Large intestine (tissue), 12 donors: ENCODE data around the gene API5. TPM values are rescaled to one million over a fixed set of nuclear protein-coding genes. Genes with fewer than 3 reads are reported as not detected.

Source experiments
- DNase-seq, 2 donors: peaks; one replicate each; pipeline versions ENCODE4 v3.0.0 to v3.0.0-alpha.2; 2013
- H3K27ac ChIP-seq: one replicate; pipeline ENCODE4 v1.5.1; 2013; ENCODE audit warnings: low read length
- H3K27me3 ChIP-seq: 2 replicates; pipeline ENCODE4 v1.6.1; 2013; ENCODE audit warnings: low read length; ENCODE audit not compliant: control insufficient read depth, insufficient read depth
- H3K36me3 ChIP-seq: 2 replicates; pipeline ENCODE4 v1.6.1; 2013; ENCODE audit warnings: low read length; ENCODE audit not compliant: control insufficient read depth, insufficient read depth
- H3K4me1 ChIP-seq: one replicate; pipeline ENCODE4 v1.6.1; 2013; ENCODE audit warnings: low read length; ENCODE audit not compliant: control insufficient read depth, insufficient read depth
- H3K4me3 ChIP-seq: one replicate; pipeline ENCODE4 v1.5.1; 2013; ENCODE audit warnings: low read length
- H3K9me3 ChIP-seq: one replicate; pipeline ENCODE4 v1.6.1; 2013; ENCODE audit warnings: mild to moderate bottlenecking, low read depth, low read length, moderate library complexity; ENCODE audit not compliant: control insufficient read depth
- WGBS: methylation state at CpG from one replicate; pipeline ENCODE4 v1.1.5; 2013; ENCODE audit warnings: low lambda C conversion rate; ENCODE audit not compliant: insufficient coverage; 5-methylcytosine and 5-hydroxymethylcytosine counted together
- long read RNA-seq, 11 donors: transcript quantifications; one replicate each; lab custom pipeline, GENCODE V29; 2026
- polyA plus RNA-seq: library from polyadenylated mRNA; unstranded; fragments of 120-200 nt; gene quantifications from one replicate; pipeline ENCODE4 v1.2.1, GENCODE V29; 2013

The API5 gene
- polyA plus RNA-seq = 92.5 TPM
- long read RNA-seq, donor 1, transcript API5-201 (14 exons, 3,714 nt) = major isoform, 8 of 22 reads
- long read RNA-seq, donor 1, transcript API5-208 (14 exons, 1,868 nt) = minor isoform, 6 of 22 reads
- long read RNA-seq, donor 1, partial matches to known transcripts = 6 of 22 reads
- long read RNA-seq, donor 1, other reads (novel, unspliced or antisense) = 0 of 22 reads
- long read RNA-seq, donor 2, transcript API5-210 (13 exons, 1,760 nt) = minor isoform, 5 of 42 reads
- long read RNA-seq, donor 2, transcript API5-208 (14 exons, 1,868 nt) = major isoform, 9 of 42 reads
- long read RNA-seq, donor 2, transcript API5-201 (14 exons, 3,714 nt) = minor isoform, 8 of 42 reads
- long read RNA-seq, donor 2, partial matches to known transcripts = 17 of 42 reads
- long read RNA-seq, donor 2, other reads (novel, unspliced or antisense) = 0 of 42 reads
- long read RNA-seq, donor 3 = 0 reads
- long read RNA-seq, donor 4, partial matches to known transcripts = 0 of 2 reads
- long read RNA-seq, donor 4, other reads (novel, unspliced or antisense) = 0 of 2 reads
- long read RNA-seq, donor 5, transcript API5-201 (14 exons, 3,714 nt) = major isoform, 9 of 14 reads
- long read RNA-seq, donor 5, transcript API5-208 (14 exons, 1,868 nt) = minor isoform, 5 of 14 reads
- long read RNA-seq, donor 5, partial matches to known transcripts = 0 of 14 reads
- long read RNA-seq, donor 5, other reads (novel, unspliced or antisense) = 0 of 14 reads
- long read RNA-seq, donor 6, transcript API5-208 (14 exons, 1,868 nt) = major isoform, 13 of 24 reads
- long read RNA-seq, donor 6, transcript API5-201 (14 exons, 3,714 nt) = minor isoform, 8 of 24 reads
- long read RNA-seq, donor 6, partial matches to known transcripts = 0 of 24 reads
- long read RNA-seq, donor 6, other reads (novel, unspliced or antisense) = 0 of 24 reads
- long read RNA-seq, donor 7, partial matches to known transcripts = 5 of 13 reads
- long read RNA-seq, donor 7, other reads (novel, unspliced or antisense) = 0 of 13 reads
- long read RNA-seq, donor 8, transcript API5-208 (14 exons, 1,868 nt) = major isoform, 14 of 60 reads
- long read RNA-seq, donor 8, transcript API5-201 (14 exons, 3,714 nt) = minor isoform, 11 of 60 reads
- long read RNA-seq, donor 8, partial matches to known transcripts = 30 of 60 reads
- long read RNA-seq, donor 8, other reads (novel, unspliced or antisense) = 0 of 60 reads
- long read RNA-seq, donor 9, transcript API5-201 (14 exons, 3,714 nt) = major isoform, 8 of 12 reads
- long read RNA-seq, donor 9, partial matches to known transcripts = 0 of 12 reads
- long read RNA-seq, donor 9, other reads (novel, unspliced or antisense) = 0 of 12 reads
- long read RNA-seq, donor 10, transcript API5-201 (14 exons, 3,714 nt) = major isoform, 20 of 30 reads
- long read RNA-seq, donor 10, transcript API5-208 (14 exons, 1,868 nt) = minor isoform, 7 of 30 reads
- long read RNA-seq, donor 10, partial matches to known transcripts = 0 of 30 reads
- long read RNA-seq, donor 10, other reads (novel, unspliced or antisense) = 0 of 30 reads
- long read RNA-seq, donor 11, transcript API5-208 (14 exons, 1,868 nt) = major isoform, 8 of 36 reads
- long read RNA-seq, donor 11, transcript API5-201 (14 exons, 3,714 nt) = major isoform, 8 of 36 reads
- long read RNA-seq, donor 11, partial matches to known transcripts = 19 of 36 reads
- long read RNA-seq, donor 11, other reads (novel, unspliced or antisense) = 0 of 36 reads

DNA sequence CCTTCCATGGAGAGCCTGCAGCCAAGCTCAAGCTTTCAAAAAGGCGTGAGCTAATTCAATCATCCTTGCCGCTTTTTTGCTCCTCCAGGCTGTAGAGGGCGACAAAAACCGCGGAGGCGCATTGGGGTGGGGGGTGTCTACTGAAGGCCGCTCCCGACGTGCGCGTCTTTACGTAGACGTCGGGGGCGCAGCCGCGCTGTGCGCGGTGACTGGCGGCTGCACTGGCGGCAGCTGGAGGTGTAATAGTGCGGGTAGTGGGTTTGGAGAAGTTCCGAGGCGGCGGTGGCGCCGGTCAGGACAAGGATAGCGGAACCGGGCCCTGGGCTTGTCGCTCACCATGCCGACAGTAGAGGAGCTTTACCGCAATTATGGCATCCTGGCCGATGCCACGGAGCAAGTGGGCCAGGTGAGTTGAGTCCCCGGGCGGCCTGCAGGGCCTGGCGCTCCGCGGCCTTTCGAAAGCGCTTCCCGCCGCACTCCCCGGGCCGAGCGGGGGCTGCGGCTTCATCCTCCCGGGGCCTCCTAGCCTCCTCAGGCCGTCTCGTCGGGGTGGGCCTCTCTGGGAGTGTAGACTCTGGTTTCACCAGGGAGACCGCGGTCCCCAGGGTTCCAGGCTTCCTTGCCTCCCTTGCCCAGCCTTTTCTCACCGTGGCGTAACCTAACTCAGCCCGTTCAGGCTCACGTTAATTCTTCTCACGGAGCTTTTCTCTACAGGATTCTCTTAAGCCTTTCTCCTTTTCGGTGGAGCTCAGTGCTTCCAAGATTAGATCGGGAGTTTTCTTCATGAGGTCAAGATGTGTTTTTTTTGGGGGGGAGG is at the start of gene API5:
API5 (plus strand) TSS at position 206 of the 817 bp plus-strand sequence; CDS start at position 338, 132 bp downstream.
- Histone ChIP-seq H3K4me1 (peaks cover 3% of the 10 kb centered on the region), H3K27me3 (no peaks in the 10 kb centered on the region), H3K27ac (peak within 1 kb of the TSS; percentile 97), H3K9me3 (no peaks in the 10 kb centered on the region), H3K4me3 (peak within 1 kb of the TSS; percentile 96), H3K36me3 (no peaks in the 10 kb centered on the region)
- peak; percentile 95 to 97 for DNase-seq
- no CpG with 5 or more reads among the region's 60 CpGs for WGBS

DNA sequence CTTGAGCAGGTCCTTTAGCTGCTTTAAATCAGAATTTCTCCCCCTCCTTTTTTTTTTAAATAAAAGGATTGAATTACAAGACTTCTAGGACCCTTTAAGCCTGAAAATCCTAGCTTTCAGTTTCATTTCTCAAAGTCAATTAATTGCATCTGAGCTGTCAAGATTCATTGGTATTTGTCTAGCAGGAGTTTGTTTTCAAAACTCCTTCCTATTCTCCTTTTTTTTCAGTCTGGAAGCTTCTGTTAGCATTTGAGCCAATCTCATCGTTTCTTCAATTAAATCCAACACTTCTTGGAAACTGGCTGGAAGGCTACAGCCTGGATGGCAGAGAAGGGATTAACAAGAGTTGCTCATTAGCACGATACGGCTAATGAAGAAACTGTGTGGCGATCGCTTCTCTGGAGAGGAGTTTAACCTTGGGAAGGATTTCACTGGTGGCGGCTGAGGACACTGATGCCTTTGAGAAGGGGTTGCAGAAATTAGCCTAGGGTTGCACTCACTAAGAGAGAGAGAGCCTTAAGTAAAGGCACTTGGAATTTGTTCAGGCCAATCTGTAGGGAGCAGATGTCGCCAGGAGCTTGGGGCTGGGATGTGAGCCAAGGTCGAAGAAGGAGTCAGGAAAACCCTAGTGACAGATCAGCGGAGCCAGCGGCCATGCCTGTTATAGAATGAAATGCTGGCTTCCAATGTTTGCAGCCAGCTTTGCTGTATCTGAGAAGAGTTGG is 43.8 kb upstream of the API5 start:
- H3K4me1 ChIP-seq = no peaks in the 10 kb centered on the region
- H3K4me3 ChIP-seq = no peak overlapping the region
- no peaks in the 10 kb centered on the region for H3K27me3 ChIP-seq
- DNase-seq = no peak
- no peaks in the 10 kb centered on the region for H3K9me3 ChIP-seq
- H3K36me3 ChIP-seq = no peaks in the 10 kb centered on the region
- H3K27ac ChIP-seq = peak overlapping the region; percentile 17
- no CpG with 5 or more reads among the region's 10 CpGs for WGBS

DNA sequence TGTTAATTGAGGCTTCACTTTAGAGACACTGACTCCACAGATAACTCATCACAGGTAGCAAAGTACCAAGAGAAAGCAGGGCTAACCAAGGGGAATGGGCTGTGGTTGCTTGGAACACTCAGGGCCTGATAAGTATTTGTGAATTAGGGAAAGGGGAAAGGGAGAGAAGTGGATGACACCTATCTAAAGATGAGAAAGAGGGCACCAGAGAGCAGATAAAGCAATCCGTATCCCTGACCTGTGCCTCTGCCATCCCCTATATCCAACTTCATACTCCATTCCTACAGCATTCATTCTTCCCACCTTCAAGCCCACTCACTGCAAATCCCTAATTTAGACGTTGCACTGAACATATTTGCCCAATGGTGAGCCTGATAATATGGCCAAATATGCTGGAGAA is 43.0 kb upstream of the API5 start:
- DNase-seq = no peak
- Histone ChIP-seq H3K4me1 (no peaks in the 10 kb centered on the region), H3K9me3 (no peaks in the 10 kb centered on the region), H3K27ac (peak overlapping the region; percentile 17), H3K36me3 (no peaks in the 10 kb centered on the region), H3K4me3 (no peak overlapping the region), H3K27me3 (no peaks in the 10 kb centered on the region)
- WGBS = 20% methylated on average over 1 of the region's 2 CpGs

DNA sequence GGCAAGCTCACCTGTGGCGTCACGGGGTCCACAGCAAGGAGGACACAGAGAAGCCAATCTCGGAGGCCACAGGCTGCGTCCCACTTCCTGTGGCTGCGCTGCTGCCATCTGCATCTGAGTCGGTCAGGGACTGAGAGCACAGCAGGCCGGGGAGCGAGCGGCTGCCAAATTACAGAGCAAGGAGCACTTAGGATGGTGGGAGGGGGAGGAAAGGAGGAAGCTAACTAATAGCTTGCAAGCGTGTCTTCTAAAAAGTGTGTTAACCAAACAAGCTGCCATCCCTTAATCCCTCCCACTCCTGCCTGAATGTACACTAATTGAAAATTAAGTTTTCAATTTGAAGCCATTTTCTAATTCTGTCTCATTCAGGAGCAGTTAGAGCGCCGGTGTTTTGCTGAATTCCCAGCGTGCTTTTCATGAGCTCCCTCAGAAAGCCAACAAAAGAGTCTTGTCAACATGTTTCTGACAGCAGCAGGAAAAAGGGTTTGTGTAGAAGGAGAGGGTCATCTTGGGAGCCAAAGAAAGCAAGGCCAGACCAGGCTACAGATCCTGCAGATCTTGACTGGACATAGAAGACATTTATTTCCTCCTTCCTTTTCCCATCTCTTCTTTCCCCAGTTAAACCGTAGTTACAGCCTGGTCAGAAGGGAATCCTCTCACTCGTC is 42.4 kb upstream of the API5 start:
- H3K4me1 ChIP-seq = no peaks in the 10 kb centered on the region
- no peak overlapping the region for H3K27ac ChIP-seq
- no peaks in the 10 kb centered on the region for H3K36me3 ChIP-seq
- H3K27me3 ChIP-seq = no peaks in the 10 kb centered on the region
- no peak overlapping the region for H3K4me3 ChIP-seq
- 63% methylated on average over 3 of the region's 15 CpGs for WGBS
- no peaks in the 10 kb centered on the region for H3K9me3 ChIP-seq
- peak; percentile 27 for DNase-seq

DNA sequence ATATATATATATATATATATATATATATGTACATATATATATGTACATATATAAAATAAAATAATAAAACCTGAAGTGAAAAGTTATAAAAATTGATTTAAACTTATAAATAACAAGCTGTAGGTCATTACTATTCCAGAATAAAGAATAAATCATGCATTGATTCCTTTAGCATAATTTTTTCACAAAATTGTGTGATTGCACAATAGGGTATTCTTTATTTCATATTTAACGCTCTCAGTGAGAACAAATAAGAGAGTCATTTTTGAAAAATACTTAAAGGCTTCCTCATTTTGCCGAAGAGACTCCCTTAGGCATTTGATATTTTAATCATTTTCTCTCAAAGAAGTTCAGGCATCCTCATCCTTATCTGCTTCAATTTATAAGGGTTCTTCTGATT is 41.3 kb upstream of the API5 start:
- 100% methylated on average over 1 of the region's 2 CpGs for WGBS
- no peaks in the 10 kb centered on the region for H3K27me3 ChIP-seq
- no peak overlapping the region for H3K27ac ChIP-seq
- no peaks in the 10 kb centered on the region for H3K36me3 ChIP-seq
- DNase-seq = no peak
- no peaks in the 10 kb centered on the region for H3K9me3 ChIP-seq
- no peaks in the 10 kb centered on the region for H3K4me1 ChIP-seq
- no peak overlapping the region for H3K4me3 ChIP-seq

DNA sequence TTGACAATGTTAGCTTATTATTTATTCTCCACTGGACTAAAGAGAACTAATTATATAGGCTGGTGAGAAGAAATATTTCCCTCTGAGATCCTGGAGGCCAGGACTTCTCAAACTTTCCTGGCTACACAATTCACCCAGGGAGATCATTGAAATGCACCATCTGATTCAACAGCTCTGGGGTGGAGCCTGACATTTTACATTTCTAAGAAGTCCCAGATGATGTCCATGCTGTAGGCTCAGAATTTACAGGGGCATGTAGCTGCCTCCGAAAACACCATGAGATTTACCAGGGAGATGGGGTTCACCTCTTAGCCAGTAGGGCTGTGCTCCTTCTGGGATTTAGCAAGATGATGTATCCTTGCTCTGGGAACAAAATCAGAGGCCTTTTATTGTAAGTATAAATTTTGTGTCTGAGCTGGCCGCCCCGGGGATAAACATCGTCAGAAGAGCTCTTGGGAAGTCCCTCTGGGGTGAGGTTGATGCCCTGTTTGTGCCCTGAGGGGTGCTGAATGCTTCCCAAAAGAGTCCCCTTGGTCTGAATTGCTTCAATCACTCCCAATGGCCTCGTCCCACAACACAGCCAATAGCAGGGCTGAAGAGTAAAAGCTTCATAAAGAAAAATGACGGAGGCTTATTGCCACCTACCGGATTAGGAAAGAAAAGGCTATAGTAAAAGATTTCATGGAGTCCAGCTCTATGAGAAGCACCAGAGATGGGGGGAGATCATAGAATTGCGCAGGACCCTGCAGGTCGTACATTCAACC is 33.4 kb upstream of the API5 start:
- 20% methylated on average over 2 of the region's 9 CpGs for WGBS
- Histone ChIP-seq H3K27ac (no peak overlapping the region), H3K36me3 (no peaks in the 10 kb centered on the region), H3K4me1 (no peaks in the 10 kb centered on the region), H3K4me3 (no peak overlapping the region), H3K27me3 (peaks cover 3% of the 10 kb centered on the region), H3K9me3 (no peaks in the 10 kb centered on the region)
- no peak for DNase-seq

DNA sequence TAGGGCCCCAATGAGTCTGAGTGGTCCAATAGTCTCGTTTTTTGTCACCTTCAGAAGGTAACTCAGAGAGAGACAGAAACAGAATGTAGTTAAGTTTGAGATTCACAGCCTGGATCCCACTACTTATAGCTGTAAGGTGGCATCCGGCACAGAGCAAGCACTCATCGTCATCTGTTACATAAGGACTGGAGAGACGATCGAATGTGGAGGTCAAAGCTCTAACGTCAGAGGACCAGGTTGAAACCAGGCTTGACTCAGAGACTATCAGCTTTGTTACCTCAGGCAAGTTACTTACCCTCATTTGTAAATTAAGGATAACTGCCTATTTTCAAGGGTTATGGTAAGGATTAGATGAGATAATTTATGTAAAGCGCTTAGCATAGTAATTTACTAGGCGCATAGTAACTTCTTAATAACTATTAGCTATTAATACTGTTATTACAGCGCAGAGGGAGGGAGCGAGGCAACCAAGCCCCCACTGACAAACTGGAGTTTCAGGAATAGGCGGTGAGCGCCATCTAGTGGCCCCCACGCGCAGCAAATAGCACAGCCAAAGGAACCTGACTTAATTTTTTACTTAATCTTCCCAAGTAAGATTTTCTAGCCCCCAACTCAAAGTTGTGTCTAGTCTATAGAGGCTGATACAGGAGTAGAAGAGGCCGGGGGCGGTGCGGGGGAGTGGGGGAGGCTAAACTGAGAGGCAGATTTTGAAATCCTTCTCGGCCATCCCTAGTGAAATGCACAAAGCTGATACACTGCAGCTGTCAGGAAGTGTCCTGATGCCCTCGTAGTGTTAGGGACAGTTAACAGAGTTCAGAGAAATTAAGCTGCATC is 29.0 kb upstream of the API5 start:
- H3K9me3 ChIP-seq = no peaks in the 10 kb centered on the region
- WGBS = 40% methylated on average over 2 of the region's 19 CpGs
- no peak for DNase-seq

More for the DNA sequence above, 29.0 kb upstream of the API5 start:
- H3K27ac ChIP-seq = no peak overlapping the region
- peaks cover 3% of the 10 kb centered on the region for H3K27me3 ChIP-seq
- no peaks in the 10 kb centered on the region for H3K36me3 ChIP-seq
- H3K4me3 ChIP-seq = no peak overlapping the region
- no peaks in the 10 kb centered on the region for H3K4me1 ChIP-seq
